HG02571 (cell line): ENCODE results near the gene AASS.

Experiments used
- ATAC-seq: cut with Tn5 transposase; IDR thresholded peaks from one replicate; pipeline ENCODE4 v1.9.1; 2021; ENCODE audit warnings: mild to moderate bottlenecking, moderate library complexity; ENCODE audit not compliant: unreplicated experiment

The AASS gene

GRCh38 chr7:122046402-122046801 is 97.6 kb downstream of the AASS start:
- ATAC-seq = no peak

GRCh38 chr7:122040147-122040546 is 103.9 kb downstream of the AASS start:
- ATAC-seq = no peak

GRCh38 chr7:122038904-122039303 is 105.1 kb downstream of the AASS start:
- ATAC-seq = no peak

GRCh38 chr7:122038134-122038533 is 105.9 kb downstream of the AASS start:
- no peak for ATAC-seq

- no peak for ATAC-seq
Measured at GRCh38 chr7:122035876-122036275, 108.2 kb downstream of the AASS start.

- ATAC-seq = no peak
Measured at GRCh38 chr7:122033641-122034040, 110.4 kb downstream of the AASS start.

- ATAC-seq = no peak
Measured at GRCh38 chr7:122027058-122027457, 117.0 kb downstream of the AASS start.
